HEK293 (cell line): Measurements from ENCODE around the gene CDKAL1.

ENCODE experiments used
- GLIS2 ChIP-seq: fragments of 450-650 bp; formaldehyde crosslinking; IDR thresholded peaks from 2 replicates; pipeline ENCODE4 v1.5.1; 2016; ENCODE audit warnings: missing biosample characterization, missing genetic modification characterization
- HOXA7 ChIP-seq: sonication (generic); formaldehyde crosslinking; IDR thresholded peaks from 2 replicates; pipeline ENCODE4 v1.8.1; 2022; ENCODE audit warnings: missing genetic modification reagents, borderline replicate concordance
- IKZF3 ChIP-seq: fragments of 450-650 bp; IDR thresholded peaks from 2 replicates; pipeline ENCODE4 v1.5.0; 2018; ENCODE audit warnings: missing biosample characterization, mild to moderate bottlenecking, missing genetic modification characterization, moderate library complexity
- SCRT1 ChIP-seq: fragments of 450-650 bp; formaldehyde crosslinking; IDR thresholded peaks from 2 replicates; pipeline ENCODE4 v1.5.1; 2016; ENCODE audit warnings: missing biosample characterization, missing genetic modification characterization, borderline replicate concordance
- SCRT2 ChIP-seq: fragments of 450-650 bp; formaldehyde crosslinking; IDR thresholded peaks from 2 replicates; pipeline ENCODE4 v1.5.1; 2016; ENCODE audit warnings: missing biosample characterization, missing genetic modification characterization
- SETDB1 ChIP-seq: IDR thresholded peaks from one replicate; pipeline ENCODE4 v1.6.1; 2017; ENCODE audit warnings: mild to moderate bottlenecking, low read length, moderate library complexity, mixed read lengths; ENCODE audit not compliant: insufficient read length
- SP2 ChIP-seq: fragments of 450-650 bp; formaldehyde crosslinking; IDR thresholded peaks from 2 replicates; pipeline ENCODE4 v1.5.1; 2016; ENCODE audit warnings: missing biosample characterization, missing genetic modification characterization
- SP7 ChIP-seq: fragments of 450-650 bp; formaldehyde crosslinking; IDR thresholded peaks from 2 replicates; pipeline ENCODE4 v1.5.1; 2016; ENCODE audit warnings: missing biosample characterization, missing genetic modification characterization
- ZEB2 ChIP-seq: fragments of 450-650 bp; formaldehyde crosslinking; IDR thresholded peaks from 2 replicates; pipeline ENCODE4 v1.5.1; 2016; ENCODE audit warnings: missing biosample characterization, missing genetic modification characterization
- ZNF132 ChIP-seq: fragments of 450-650 bp; formaldehyde crosslinking; IDR thresholded peaks from 2 replicates; pipeline ENCODE4 v1.5.1; 2017; ENCODE audit warnings: missing biosample characterization, missing genetic modification characterization, borderline replicate concordance
- ZNF146 ChIP-seq: fragments of 450-650 bp; formaldehyde crosslinking; IDR thresholded peaks from 2 replicates; pipeline ENCODE4 v1.5.1; 2016; ENCODE audit warnings: missing biosample characterization, missing genetic modification characterization
- ZNF223 ChIP-seq: fragments of 450-650 bp; formaldehyde crosslinking; IDR thresholded peaks from 2 replicates; pipeline ENCODE4 v1.5.1; 2016; ENCODE audit warnings: missing biosample characterization, missing genetic modification characterization
- ZNF24 ChIP-seq: fragments of 450-650 bp; formaldehyde crosslinking; IDR thresholded peaks from 2 replicates; pipeline ENCODE4 v1.5.1; 2016; ENCODE audit warnings: missing biosample characterization, missing genetic modification characterization
- ZNF394 ChIP-seq: fragments of 450-650 bp; formaldehyde crosslinking; IDR thresholded peaks from 2 replicates; pipeline ENCODE4 v1.5.1; 2016; ENCODE audit warnings: missing biosample characterization, missing genetic modification characterization, mild to moderate bottlenecking, moderate library complexity, borderline replicate concordance
- ZNF433 ChIP-seq: fragments of 450-650 bp; formaldehyde crosslinking; IDR thresholded peaks from 2 replicates; pipeline ENCODE4 v1.5.1; 2016; ENCODE audit warnings: missing biosample characterization, missing genetic modification characterization, low read depth
- ZNF561 ChIP-seq: fragments of 450-650 bp; IDR thresholded peaks from 2 replicates; pipeline ENCODE4 v1.5.1; 2018; ENCODE audit warnings: missing biosample characterization, missing genetic modification characterization, borderline replicate concordance
- ZNF585B ChIP-seq: fragments of 450-650 bp; formaldehyde crosslinking; IDR thresholded peaks from 2 replicates; pipeline ENCODE4 v1.5.1; 2016; ENCODE audit warnings: missing biosample characterization, missing genetic modification characterization
- ZNF629 ChIP-seq: fragments of 450-650 bp; formaldehyde crosslinking; IDR thresholded peaks from 2 replicates; pipeline ENCODE4 v1.5.1; 2017; ENCODE audit warnings: missing biosample characterization, missing genetic modification characterization
- ZNF660 ChIP-seq: fragments of 450-650 bp; IDR thresholded peaks from 2 replicates; pipeline ENCODE4 v1.5.1; 2018; ENCODE audit warnings: missing biosample characterization, mild to moderate bottlenecking, missing genetic modification characterization
- ZNF664 ChIP-seq: fragments of 450-650 bp; formaldehyde crosslinking; IDR thresholded peaks from 2 replicates; pipeline ENCODE4 v1.5.1; 2016; ENCODE audit warnings: missing biosample characterization, missing genetic modification characterization
- ZNF701 ChIP-seq: fragments of 450-650 bp; formaldehyde crosslinking; IDR thresholded peaks from 2 replicates; pipeline ENCODE4 v1.5.1; 2016; ENCODE audit warnings: missing biosample characterization, missing genetic modification characterization
- ZNF785 ChIP-seq: fragments of 450-650 bp; formaldehyde crosslinking; IDR thresholded peaks from 2 replicates; pipeline ENCODE4 v1.5.1; 2016; ENCODE audit warnings: missing biosample characterization, missing genetic modification characterization
- ZNF830 ChIP-seq: fragments of 450-650 bp; IDR thresholded peaks from 2 replicates; pipeline ENCODE4 v1.5.0; 2018; ENCODE audit warnings: missing biosample characterization, missing genetic modification characterization, low read depth, mild to moderate bottlenecking, moderate library complexity
- TF ChIP-seq, protein P1 (sequence below): fragments of 450-650 bp; formaldehyde crosslinking; IDR thresholded peaks from 2 replicates; pipeline ENCODE4 v1.5.1; 2016; ENCODE audit warnings: missing biosample characterization, missing genetic modification characterization
- TF ChIP-seq, protein P2 (sequence below): fragments of 450-650 bp; formaldehyde crosslinking; IDR thresholded peaks from 2 replicates; pipeline ENCODE4 v1.5.1; 2017; ENCODE audit warnings: missing biosample characterization, missing genetic modification characterization
- TF ChIP-seq, protein P3 (sequence below): fragments of 450-650 bp; formaldehyde crosslinking; IDR thresholded peaks from 2 replicates; pipeline ENCODE4 v1.5.1; 2017; ENCODE audit warnings: missing biosample characterization, missing genetic modification characterization
- TF ChIP-seq, protein P4 (sequence below): fragments of 450-650 bp; formaldehyde crosslinking; IDR thresholded peaks from 2 replicates; pipeline ENCODE4 v1.5.1; 2016; ENCODE audit warnings: missing biosample characterization, missing genetic modification characterization
- TF ChIP-seq, protein P5 (sequence below): fragments of 450-650 bp; formaldehyde crosslinking; IDR thresholded peaks from 2 replicates; pipeline ENCODE4 v1.5.1; 2016; ENCODE audit warnings: missing biosample characterization, missing genetic modification characterization
- TF ChIP-seq, protein P6 (sequence below): fragments of 450-650 bp; formaldehyde crosslinking; IDR thresholded peaks from 2 replicates; pipeline ENCODE4 v1.5.1; 2016; ENCODE audit warnings: missing biosample characterization, missing genetic modification characterization

CDKAL1 gene

DNA sequence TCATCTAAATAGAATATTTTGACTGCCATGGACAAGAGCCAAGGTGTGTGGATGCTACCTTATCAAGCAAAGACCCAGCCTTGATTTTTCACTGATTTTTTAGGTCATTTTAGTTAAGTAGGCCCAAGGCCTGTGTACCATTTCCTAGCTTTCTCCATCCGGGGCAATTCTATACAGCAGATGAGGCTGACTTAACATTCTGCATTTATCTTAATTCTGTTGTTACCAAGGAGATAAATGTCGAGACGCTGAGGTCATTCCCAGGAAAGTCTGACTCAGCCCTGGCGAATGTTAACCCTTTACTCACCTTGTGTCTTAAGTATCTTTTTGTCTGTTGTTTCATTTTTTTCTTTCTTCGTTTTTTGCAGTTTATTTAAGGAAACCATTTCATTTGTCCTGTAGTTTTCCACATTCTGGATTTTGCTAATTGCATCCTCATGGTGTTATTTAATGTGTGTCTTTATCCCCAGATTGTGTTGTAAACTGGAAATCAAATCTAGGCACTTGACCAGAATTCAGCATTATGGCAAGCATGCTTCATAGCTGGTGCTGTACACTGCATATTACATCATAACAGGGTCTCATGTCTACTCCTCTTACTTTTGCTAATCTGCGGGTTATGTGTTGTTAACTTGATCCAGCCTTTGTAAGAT is 277.0 kb downstream of the CDKAL1 start (continued):
- TF ChIP-seq ZNF394 (peak; percentile 76), ZNF629 (tag by site-specific recombination) (peak; percentile 95), ZNF785 (tag by site-specific recombination) (no peak), ZNF664 (tag by site-specific recombination) (no peak), GLIS2 (tag by site-specific recombination) (no peak), HOXA7 (no peak), SCRT1 (tag by site-specific recombination) (no peak), ZEB2 (peak; percentile 95), ZNF24 (0 out of 2 replicates have a peak, but pooled peaks have one; percentile 75), SP2 (no peak), SCRT2 (tag by site-specific recombination) (0 out of 2 replicates have a peak, but pooled peaks have one; percentile 31), ZNF701 (tag by site-specific recombination) (no peak), ZNF146 (tag by site-specific recombination) (no peak), IKZF3 (tag by site-specific recombination) (0 out of 2 replicates have a peak, but pooled peaks have one; percentile 32), SP7 (tag by site-specific recombination) (peak; percentile 81), ZNF433 (tag by site-specific recombination) (no peak), ZNF585B (no peak), ZNF132 (no peak), ZNF660 (no peak), ZNF830 (tag by site-specific recombination) (no peak), ZNF561 (no peak), SETDB1 (peak; percentile 33), ZNF223 (tag by site-specific recombination) (no peak)
- TF ChIP-seq, protein P1, sequence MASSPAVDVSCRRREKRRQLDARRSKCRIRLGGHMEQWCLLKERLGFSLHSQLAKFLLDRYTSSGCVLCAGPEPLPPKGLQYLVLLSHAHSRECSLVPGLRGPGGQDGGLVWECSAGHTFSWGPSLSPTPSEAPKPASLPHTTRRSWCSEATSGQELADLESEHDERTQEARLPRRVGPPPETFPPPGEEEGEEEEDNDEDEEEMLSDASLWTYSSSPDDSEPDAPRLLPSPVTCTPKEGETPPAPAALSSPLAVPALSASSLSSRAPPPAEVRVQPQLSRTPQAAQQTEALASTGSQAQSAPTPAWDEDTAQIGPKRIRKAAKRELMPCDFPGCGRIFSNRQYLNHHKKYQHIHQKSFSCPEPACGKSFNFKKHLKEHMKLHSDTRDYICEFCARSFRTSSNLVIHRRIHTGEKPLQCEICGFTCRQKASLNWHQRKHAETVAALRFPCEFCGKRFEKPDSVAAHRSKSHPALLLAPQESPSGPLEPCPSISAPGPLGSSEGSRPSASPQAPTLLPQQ (tag by site-specific recombination) = peak; percentile 87
- TF ChIP-seq, protein P2, sequence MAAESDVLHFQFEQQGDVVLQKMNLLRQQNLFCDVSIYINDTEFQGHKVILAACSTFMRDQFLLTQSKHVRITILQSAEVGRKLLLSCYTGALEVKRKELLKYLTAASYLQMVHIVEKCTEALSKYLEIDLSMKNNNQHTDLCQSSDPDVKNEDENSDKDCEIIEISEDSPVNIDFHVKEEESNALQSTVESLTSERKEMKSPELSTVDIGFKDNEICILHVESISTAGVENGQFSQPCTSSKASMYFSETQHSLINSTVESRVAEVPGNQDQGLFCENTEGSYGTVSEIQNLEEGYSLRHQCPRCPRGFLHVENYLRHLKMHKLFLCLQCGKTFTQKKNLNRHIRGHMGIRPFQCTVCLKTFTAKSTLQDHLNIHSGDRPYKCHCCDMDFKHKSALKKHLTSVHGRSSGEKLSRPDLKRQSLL (tag by site-specific recombination) = no peak
- TF ChIP-seq, protein P3, sequence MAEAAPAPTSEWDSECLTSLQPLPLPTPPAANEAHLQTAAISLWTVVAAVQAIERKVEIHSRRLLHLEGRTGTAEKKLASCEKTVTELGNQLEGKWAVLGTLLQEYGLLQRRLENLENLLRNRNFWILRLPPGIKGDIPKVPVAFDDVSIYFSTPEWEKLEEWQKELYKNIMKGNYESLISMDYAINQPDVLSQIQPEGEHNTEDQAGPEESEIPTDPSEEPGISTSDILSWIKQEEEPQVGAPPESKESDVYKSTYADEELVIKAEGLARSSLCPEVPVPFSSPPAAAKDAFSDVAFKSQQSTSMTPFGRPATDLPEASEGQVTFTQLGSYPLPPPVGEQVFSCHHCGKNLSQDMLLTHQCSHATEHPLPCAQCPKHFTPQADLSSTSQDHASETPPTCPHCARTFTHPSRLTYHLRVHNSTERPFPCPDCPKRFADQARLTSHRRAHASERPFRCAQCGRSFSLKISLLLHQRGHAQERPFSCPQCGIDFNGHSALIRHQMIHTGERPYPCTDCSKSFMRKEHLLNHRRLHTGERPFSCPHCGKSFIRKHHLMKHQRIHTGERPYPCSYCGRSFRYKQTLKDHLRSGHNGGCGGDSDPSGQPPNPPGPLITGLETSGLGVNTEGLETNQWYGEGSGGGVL (tag by site-specific recombination) = no peak
- TF ChIP-seq, protein P4, sequence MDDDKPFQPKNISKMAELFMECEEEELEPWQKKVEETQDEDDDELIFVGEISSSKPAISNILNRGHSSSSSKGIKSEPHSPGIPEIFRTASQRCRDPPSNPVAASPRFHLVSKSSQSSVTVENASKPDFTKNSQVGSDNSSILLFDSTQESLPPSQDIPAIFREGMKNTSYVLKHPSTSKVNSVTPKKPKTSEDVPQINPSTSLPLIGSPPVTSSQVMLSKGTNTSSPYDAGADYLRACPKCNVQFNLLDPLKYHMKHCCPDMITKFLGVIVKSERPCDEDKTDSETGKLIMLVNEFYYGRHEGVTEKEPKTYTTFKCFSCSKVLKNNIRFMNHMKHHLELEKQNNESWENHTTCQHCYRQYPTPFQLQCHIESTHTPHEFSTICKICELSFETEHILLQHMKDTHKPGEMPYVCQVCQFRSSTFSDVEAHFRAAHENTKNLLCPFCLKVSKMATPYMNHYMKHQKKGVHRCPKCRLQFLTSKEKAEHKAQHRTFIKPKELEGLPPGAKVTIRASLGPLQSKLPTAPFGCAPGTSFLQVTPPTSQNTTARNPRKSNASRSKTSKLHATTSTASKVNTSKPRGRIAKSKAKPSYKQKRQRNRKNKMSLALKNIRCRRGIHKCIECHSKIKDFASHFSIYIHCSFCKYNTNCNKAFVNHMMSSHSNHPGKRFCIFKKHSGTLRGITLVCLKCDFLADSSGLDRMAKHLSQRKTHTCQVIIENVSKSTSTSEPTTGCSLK = no peak
- TF ChIP-seq, protein P5, sequence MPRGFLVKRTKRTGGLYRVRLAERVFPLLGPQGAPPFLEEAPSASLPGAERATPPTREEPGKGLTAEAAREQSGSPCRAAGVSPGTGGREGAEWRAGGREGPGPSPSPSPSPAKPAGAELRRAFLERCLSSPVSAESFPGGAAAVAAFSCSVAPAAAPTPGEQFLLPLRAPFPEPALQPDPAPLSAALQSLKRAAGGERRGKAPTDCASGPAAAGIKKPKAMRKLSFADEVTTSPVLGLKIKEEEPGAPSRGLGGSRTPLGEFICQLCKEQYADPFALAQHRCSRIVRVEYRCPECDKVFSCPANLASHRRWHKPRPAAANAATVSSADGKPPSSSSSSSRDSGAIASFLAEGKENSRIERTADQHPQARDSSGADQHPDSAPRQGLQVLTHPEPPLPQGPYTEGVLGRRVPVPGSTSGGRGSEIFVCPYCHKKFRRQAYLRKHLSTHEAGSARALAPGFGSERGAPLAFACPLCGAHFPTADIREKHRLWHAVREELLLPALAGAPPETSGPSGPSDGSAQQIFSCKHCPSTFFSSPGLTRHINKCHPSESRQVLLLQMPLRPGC (tag by site-specific recombination) = peak; percentile 61; the same call in 1 of the 2 replicates
- TF ChIP-seq, protein P6, sequence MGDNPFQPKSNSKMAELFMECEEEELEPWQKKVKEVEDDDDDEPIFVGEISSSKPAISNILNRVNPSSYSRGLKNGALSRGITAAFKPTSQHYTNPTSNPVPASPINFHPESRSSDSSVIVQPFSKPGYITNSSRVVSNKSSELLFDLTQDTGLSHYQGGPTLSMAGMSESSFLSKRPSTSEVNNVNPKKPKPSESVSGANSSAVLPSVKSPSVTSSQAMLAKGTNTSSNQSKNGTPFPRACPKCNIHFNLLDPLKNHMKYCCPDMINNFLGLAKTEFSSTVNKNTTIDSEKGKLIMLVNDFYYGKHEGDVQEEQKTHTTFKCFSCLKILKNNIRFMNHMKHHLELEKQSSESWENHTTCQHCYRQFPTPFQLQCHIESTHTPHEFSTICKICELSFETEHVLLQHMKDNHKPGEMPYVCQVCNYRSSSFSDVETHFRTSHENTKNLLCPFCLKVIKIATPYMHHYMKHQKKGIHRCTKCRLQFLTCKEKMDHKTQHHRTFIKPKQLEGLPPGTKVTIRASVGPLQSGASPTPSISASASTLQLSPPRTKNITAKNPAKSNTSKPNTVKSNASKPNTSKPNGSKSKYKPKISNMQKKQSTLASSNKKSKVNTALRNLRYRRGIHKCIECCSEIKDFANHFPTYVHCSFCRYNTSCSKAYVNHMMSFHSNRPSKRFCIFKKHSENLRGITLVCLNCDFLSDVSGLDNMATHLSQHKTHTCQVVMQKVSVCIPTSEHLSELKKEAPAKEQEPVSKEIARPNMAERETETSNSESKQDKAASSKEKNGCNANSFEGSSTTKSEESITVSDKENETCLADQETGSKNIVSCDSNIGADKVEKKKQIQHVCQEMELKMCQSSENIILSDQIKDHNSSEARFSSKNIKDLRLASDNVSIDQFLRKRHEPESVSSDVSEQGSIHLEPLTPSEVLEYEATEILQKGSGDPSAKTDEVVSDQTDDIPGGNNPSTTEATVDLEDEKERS (tag by site-specific recombination) = peak; percentile 85; the same call in 1 of the 2 replicates
